K562 (cell line): Measurements from ENCODE around the gene GRM2. TPM values are rescaled to one million over a fixed set of nuclear protein-coding genes. Genes with fewer than 3 reads are reported as not detected.

Experiments
- MEF2D ChIP-seq: conservative IDR thresholded peaks from 2 replicates; pipeline ENCODE4 v1.6.1; 2016; ENCODE audit warnings: low read depth, missing genetic modification characterization, missing compliant biosample characterization
- NBN ChIP-seq: fragments of 450-650 bp; IDR thresholded peaks from 2 replicates; pipeline ENCODE4 v1.6.1; 2016; ENCODE audit warnings: low read depth, mild to moderate bottlenecking
- SMC3 ChIP-seq: conservative IDR thresholded peaks from 2 replicates; pipeline ENCODE4 v1.6.1; 2011; ENCODE audit warnings: low read depth, low read length, improper control_type of control experiment; ENCODE audit not compliant: insufficient read depth
- SRSF9 ChIP-seq: fragments of 200-400 bp; formaldehyde crosslinking; IDR thresholded peaks from 2 replicates; pipeline ENCODE4 v1.6.1; 2017; ENCODE audit warnings: low read depth, low read length, borderline replicate concordance
- polyA plus RNA-seq, 8 experiments: library from polyadenylated mRNA; depleted of rRNA in 4 of 8; stranded (reverse) in 5 of 8; unstranded in 3 of 8; fragments of >200 nt; fragmentation: Nextera tagmentation in 2 of 8; fragmentation: Illumina TruSeq in 1 of 8; extraction: Ambion mirVana in 2 of 8; extraction: Trizol in 1 of 8; gene quantifications; 2 replicates each; pipeline versions ENCODE4 v1.2.1 to v1.2.3, GENCODE V29; 2011 to 2014; ENCODE audit warnings: inconsistent platforms in 1 of 8, missing spikeins in 1 of 8
- total RNA-seq, 7 experiments: library from RNA; depleted of rRNA in 6 of 7; stranded (reverse); fragments of >200 nt in 6 of 7; fragmentation: Illumina TruSeq in 2 of 7; extraction: Trizol in 2 of 7; gene quantifications; 2 replicates each; pipeline versions ENCODE4 v1.2.1 to v1.2.3, GENCODE V29; 2011 to 2021; ENCODE audit warnings: low replicate concordance in 1 of 7
- TF ChIP-seq, protein P1 (sequence below), 2 experiments: fragments of 450-650 bp; IDR thresholded peaks; 2 replicates each; pipeline ENCODE4 v1.6.1; 2016; ENCODE audit warnings: mild to moderate bottlenecking in 2 of 2, borderline replicate concordance in 1 of 2, low read depth in 1 of 2, moderate library complexity in 1 of 2

Gene GRM2
- total and polyA plus RNA-seq, 9 of the 15 experiments (the other 6 are each of a cell fraction or from before 2014, with no cell fraction given): not detected

DNA sequence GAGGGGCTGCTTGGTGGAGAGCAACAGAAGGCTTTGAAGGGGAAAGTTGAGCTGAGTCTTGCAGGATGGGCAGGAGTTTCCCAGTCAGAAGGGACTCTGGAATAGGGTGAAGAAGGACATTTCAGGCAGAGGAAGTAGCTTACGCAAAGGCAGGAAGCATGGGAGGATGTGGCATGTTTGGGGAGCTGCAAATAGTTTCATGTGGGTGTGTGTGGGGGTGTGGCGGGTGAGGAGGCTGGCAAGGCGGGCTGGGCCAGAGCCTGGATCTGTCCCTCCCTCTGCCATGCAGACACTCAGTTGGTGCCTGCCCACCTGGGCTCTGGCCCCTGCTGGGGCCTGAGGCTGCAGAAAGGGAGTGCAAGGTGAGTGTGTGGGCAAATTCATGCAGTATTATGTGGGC, 25.4 kb upstream of the GRM2 start (continued):
- TF ChIP-seq, protein P1, sequence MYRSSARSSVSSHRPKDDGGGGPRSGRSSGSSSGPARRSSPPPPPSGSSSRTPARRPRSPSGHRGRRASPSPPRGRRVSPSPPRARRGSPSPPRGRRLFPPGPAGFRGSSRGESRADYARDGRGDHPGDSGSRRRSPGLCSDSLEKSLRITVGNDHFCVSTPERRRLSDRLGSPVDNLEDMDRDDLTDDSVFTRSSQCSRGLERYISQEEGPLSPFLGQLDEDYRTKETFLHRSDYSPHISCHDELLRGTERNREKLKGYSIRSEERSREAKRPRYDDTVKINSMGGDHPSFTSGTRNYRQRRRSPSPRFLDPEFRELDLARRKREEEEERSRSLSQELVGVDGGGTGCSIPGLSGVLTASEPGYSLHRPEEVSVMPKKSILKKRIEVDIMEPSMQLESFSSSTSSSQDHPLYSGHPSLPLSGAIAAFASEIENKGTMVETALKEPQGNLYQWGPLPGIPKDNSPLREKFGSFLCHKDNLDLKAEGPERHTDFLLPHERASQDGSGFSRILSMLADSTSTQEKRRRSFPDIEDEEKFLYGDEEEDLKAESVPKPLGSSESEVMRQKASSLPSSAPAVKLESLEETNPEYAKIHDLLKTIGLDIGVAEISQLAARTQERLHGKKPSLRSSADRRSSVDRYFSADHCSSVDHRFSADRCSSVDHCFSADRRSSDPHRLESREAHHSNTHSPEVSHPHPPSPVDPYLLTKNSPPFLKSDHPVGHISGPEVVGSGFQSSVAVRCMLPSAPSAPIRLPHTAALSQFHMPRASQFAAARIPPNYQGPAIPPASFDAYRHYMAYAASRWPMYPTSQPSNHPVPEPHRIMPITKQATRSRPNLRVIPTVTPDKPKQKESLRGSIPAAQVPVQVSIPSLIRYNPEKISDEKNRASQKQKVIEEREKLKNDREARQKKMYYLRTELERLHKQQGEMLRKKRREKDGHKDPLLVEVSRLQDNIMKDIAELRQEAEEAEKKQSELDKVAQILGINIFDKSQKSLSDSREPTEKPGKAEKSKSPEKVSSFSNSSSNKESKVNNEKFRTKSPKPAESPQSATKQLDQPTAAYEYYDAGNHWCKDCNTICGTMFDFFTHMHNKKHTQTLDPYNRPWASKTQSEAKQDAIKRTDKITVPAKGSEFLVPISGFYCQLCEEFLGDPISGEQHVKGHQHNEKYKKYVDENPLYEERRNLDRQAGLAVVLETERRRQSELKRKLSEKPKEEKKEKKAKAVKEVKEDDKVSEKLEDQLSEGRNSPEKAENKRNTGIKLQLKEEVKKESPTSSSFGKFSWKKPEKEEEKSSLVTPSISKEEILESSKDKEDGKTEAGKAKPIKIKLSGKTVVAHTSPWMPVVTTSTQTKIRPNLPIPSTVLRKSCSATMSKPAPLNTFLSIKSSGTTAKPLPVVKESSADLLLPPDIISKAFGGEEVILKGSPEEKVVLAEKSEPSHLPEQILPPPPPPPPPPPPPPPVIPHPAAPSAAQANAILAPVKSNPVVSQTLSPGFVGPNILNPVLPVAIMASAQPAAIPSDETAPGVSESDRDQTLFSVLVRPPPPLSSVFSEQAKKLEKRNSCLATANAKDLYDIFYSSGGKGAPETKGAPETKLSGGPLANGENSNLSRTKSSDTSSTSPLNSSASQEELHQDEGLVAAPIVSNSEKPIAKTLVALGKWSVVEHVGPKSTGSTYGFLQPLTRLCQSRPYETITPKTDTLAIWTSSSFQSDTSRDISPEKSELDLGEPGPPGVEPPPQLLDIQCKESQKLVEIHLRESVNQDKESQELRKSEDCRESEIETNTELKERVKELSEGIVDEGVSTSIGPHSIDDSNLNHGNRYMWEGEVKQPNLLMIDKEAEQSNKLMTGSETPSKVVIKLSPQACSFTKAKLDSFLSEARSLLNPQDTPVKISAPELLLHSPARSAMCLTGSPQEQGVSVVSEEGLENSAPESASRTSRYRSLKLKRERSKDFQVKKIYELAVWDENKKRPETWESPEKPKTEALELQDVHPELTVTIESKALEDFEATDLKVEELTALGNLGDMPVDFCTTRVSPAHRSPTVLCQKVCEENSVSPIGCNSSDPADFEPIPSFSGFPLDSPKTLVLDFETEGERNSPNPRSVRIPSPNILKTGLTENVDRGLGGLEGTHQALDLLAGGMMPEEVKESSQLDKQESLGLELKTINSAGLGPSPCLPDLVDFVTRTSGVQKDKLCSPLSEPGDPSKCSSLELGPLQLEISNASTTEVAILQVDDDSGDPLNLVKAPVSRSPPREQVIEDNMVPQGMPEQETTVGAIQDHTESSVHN (IDR thresholded peaks at IDR 0.05; ENCODE audit: borderline replicate concordance in 1 of 2, low read depth in 1 of 2): no peak
- TF ChIP-seq MEF2D (tag) (no peak), SRSF9 (no peak), NBN (no peak), SMC3 (no peak)
